Measurements from ENCODE around the gene SDHC.
"Not testable (repeated sequence)": the region's sequence is repeated elsewhere in the genome, so short reads cannot be mapped to it uniquely, and the experiment has no call there.

Gene SDHC

DNA sequence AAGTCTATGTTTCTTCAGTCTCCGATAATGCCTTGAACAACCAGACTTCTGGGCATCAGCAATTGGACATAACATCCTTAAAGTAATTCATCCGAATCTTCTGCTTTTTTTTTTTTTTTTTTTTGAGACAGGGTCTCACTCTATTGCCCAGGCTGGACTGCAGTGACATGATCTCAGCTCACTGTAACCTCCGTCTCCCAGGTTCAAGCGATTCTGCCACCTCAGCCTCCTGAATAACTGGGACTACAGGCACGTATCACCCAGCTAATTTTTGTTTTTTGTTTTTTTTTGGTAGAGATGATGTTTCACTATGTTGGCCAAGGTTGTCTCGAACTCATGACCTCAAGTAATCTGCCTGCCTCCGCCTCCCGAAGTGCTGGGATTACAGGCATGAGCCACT, 77.4 kb downstream of the SDHC start:
- TF ChIP-seq, protein P1, sequence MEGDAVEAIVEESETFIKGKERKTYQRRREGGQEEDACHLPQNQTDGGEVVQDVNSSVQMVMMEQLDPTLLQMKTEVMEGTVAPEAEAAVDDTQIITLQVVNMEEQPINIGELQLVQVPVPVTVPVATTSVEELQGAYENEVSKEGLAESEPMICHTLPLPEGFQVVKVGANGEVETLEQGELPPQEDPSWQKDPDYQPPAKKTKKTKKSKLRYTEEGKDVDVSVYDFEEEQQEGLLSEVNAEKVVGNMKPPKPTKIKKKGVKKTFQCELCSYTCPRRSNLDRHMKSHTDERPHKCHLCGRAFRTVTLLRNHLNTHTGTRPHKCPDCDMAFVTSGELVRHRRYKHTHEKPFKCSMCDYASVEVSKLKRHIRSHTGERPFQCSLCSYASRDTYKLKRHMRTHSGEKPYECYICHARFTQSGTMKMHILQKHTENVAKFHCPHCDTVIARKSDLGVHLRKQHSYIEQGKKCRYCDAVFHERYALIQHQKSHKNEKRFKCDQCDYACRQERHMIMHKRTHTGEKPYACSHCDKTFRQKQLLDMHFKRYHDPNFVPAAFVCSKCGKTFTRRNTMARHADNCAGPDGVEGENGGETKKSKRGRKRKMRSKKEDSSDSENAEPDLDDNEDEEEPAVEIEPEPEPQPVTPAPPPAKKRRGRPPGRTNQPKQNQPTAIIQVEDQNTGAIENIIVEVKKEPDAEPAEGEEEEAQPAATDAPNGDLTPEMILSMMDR (IDR thresholded peaks at IDR 0.05; ENCODE audit: insufficient read depth, missing control alignments) = no peak
- DNase-seq (ENCODE audit: insufficient read length, low spot score) (no peak), FAIRE-seq (no peak)

DNA sequence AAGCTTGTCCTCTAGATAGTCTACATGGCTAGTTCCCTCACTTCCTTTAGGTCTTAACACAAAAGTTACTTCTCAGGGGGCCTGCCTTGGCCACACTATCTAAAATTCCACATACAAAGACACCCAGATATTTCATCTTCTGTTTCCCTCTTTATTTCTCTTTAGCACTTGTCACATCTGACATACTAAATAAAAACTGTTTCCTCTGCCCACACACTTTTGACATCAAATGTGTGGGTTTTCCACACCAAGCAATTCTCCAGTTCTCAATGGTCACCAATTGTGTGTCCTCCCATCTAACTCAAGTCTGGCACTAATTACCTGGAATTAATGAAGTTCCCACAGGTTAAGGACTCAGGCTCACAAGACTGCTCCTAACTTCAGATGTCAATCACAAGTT, 79.0 kb downstream of the SDHC start:
- no peak for DNase-seq (ENCODE audit: insufficient read length, low spot score)
- TF ChIP-seq, protein P1 (IDR thresholded peaks at IDR 0.05; ENCODE audit: insufficient read depth, missing control alignments) = no peak
- no peak for FAIRE-seq

DNA sequence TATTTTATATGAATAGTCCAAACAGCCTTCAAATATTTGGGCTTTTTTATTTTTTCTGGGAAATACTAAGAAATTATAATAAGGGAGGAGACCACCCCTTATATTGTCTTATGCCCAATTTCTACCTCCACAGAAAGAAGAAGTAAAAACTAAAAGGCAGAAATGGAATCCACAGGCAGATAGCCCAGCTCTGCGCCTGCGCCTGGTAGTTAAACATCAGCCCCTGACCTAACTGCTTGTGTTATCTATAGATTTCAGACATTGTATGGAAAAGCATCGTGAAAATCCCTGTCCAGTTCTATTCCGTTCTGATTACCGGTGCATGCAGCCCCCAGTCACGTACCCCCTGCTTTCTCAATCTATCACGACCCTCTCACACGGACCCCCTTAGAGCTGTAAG, 82.9 kb downstream of the SDHC start:
- not testable (repeated sequence) for FAIRE-seq; DNase-seq (ENCODE audit: insufficient read length, low spot score)

DNA sequence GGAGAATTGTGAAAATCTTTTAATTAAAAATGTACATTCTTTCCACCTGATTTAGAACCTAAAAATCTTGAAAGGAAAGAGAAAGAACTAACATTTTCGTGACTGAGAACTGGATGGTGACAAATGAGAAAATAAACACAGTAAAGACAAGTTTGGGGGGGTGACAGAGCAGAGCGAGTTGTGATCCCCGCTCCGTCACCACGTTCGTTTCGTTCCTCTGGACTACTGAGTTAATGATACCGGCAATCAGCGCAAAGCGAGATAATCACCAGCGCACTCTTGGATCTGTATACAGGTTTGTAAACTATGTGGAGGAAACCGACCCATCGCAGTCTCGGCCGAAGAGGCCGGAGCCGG, 84.7 kb downstream of the SDHC start:
- TF ChIP-seq, protein P1 (IDR thresholded peaks at IDR 0.05; ENCODE audit: insufficient read depth, missing control alignments) = no peak
- DNase-seq (ENCODE audit: insufficient read length, low spot score) (no peak), FAIRE-seq (no peak)

GRCh38 chr1:161399257-161399998, 85.2 kb downstream of the SDHC start:
- DNase-seq (ENCODE audit: insufficient read length, low spot score) (peak; percentile 85), FAIRE-seq (no peak)
- TF ChIP-seq, protein P1 (IDR thresholded peaks at IDR 0.05; ENCODE audit: insufficient read depth, missing control alignments) = peak; percentile 12

GRCh38 chr1:161402446-161402845, 88.3 kb downstream of the SDHC start:
- DNase-seq (ENCODE audit: insufficient read length, low spot score) = no peak
- peak; percentile 35 for FAIRE-seq
- TF ChIP-seq, protein P1 (IDR thresholded peaks at IDR 0.05; ENCODE audit: insufficient read depth, missing control alignments) = no peak

GRCh38 chr1:161404051-161404597, 89.9 kb downstream of the SDHC start:
- TF ChIP-seq, protein P1 (IDR thresholded peaks at IDR 0.05; ENCODE audit: insufficient read depth, missing control alignments) = no peak
- no peak for FAIRE-seq
- DNase-seq (ENCODE audit: insufficient read length, low spot score) = no peak

DNA sequence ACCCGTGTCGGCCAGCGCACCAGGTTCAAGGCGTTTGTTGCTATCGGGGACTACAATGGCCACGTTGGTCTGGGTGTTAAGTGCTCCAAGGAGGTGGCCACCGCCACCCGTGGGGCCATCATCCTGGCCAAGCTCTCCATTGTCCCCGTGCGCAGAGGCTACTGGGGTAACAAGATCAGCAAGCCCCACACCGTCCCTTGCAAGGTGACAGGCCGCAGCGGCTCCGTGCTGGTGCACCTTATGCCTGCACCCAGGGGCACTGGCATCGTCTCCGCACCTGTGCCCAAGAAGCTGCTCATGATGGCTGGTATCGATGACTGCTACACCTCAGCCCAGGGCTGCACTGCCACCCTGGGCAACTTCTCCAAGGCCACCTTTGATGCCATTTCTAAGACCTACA, 92.4 kb downstream of the SDHC start:
- not testable (repeated sequence) for FAIRE-seq; DNase-seq (ENCODE audit: insufficient read length, low spot score)

Data from D721Med (cell line).